H9 (cell line): ENCODE results near the gene FCMR. TPM values are rescaled to one million over a fixed set of nuclear protein-coding genes. Genes with fewer than 3 reads are reported as not detected.

ENCODE experiments used
- DNase-seq: peaks from one replicate; pipeline ENCODE4 v3.0.0-alpha.2; 2017
- H2AFZ ChIP-seq: one replicate; pipeline ENCODE4 v1.6.1; 2013; ENCODE audit warnings: mild to moderate bottlenecking, low read length, control low read depth, moderate library complexity
- H2AK5ac ChIP-seq: 2 replicates; pipeline ENCODE4 v1.6.1; 2013; ENCODE audit warnings: low read length, control low read depth, mixed read lengths; ENCODE audit not compliant: insufficient read length
- H2BK120ac ChIP-seq: one replicate; pipeline ENCODE4 v1.6.1; 2013; ENCODE audit warnings: low read depth, mild to moderate bottlenecking, low read length, control low read depth, inconsistent platforms; ENCODE audit not compliant: poor library complexity, severe bottlenecking
- H2BK12ac ChIP-seq: 2 replicates; pipeline ENCODE4 v1.6.1; 2013; ENCODE audit warnings: low read length, control low read depth, mixed read lengths, low read depth; ENCODE audit not compliant: insufficient read length
- H2BK15ac ChIP-seq: 2 replicates; pipeline ENCODE4 v1.6.1; 2013; ENCODE audit warnings: low read depth, low read length, control low read depth
- H2BK20ac ChIP-seq: one replicate; pipeline ENCODE4 v1.6.1; 2013; ENCODE audit warnings: low read depth, mild to moderate bottlenecking, low read length, control low read depth, inconsistent platforms; ENCODE audit not compliant: poor library complexity, severe bottlenecking
- H2BK5ac ChIP-seq: 2 replicates; pipeline ENCODE4 v1.6.1; 2013; ENCODE audit warnings: low read length, control low read depth, mixed read lengths; ENCODE audit not compliant: insufficient read length
- H3K14ac ChIP-seq: 2 replicates; pipeline ENCODE4 v1.6.1; 2013; ENCODE audit warnings: low read length, control low read depth; ENCODE audit not compliant: insufficient read depth
- H3K18ac ChIP-seq: 2 replicates; pipeline ENCODE4 v1.6.1; 2013; ENCODE audit warnings: low read depth, mild to moderate bottlenecking, mixed read lengths, low read length, control low read depth; ENCODE audit not compliant: insufficient read length
- H3K23ac ChIP-seq: 2 replicates; pipeline ENCODE4 v1.6.1; 2013; ENCODE audit warnings: low read length, control low read depth, mixed read lengths, low read depth; ENCODE audit not compliant: insufficient read length
- H3K23me2 ChIP-seq: 2 replicates; pipeline ENCODE4 v1.6.1; 2013; ENCODE audit warnings: low read depth, mild to moderate bottlenecking, mixed read lengths, low read length, control low read depth; ENCODE audit not compliant: insufficient read length, poor library complexity, severe bottlenecking
- H3K27ac ChIP-seq: 2 replicates; pipeline ENCODE4 v1.5.1; 2013; ENCODE audit warnings: low read length, control low read depth, mixed read lengths, low read depth; ENCODE audit not compliant: insufficient read length
- H3K27me3 ChIP-seq: 2 replicates; pipeline ENCODE4 v1.6.1; 2013; ENCODE audit warnings: low read length, control low read depth, inconsistent platforms; ENCODE audit not compliant: insufficient read depth
- H3K4ac ChIP-seq: 2 replicates; pipeline ENCODE4 v1.6.1; 2013; ENCODE audit warnings: low read depth, mild to moderate bottlenecking, control low read depth, inconsistent platforms, low read length, moderate library complexity
- H3K4me1 ChIP-seq: 2 replicates; pipeline ENCODE4 v1.6.1; 2013; ENCODE audit warnings: low read length, control low read depth, inconsistent platforms; ENCODE audit not compliant: insufficient read depth
- H3K4me2 ChIP-seq: 2 replicates; pipeline ENCODE4 v1.6.1; 2013; ENCODE audit warnings: low read length, control low read depth, mixed read lengths; ENCODE audit not compliant: insufficient read length, insufficient read depth
- H3K56ac ChIP-seq: 2 replicates; pipeline ENCODE4 v1.6.1; 2013; ENCODE audit warnings: low read depth, mild to moderate bottlenecking, mixed read lengths, low read length, control low read depth; ENCODE audit not compliant: insufficient read length
- H3K79me1 ChIP-seq: 2 replicates; pipeline ENCODE4 v1.6.1; 2013; ENCODE audit warnings: low read depth, mild to moderate bottlenecking, moderate library complexity, low read length, control low read depth, inconsistent platforms; ENCODE audit not compliant: insufficient read depth, poor library complexity, severe bottlenecking
- H3K79me2 ChIP-seq: 2 replicates; pipeline ENCODE4 v1.6.1; 2013; ENCODE audit warnings: low read length, control low read depth, inconsistent platforms; ENCODE audit not compliant: insufficient read depth
- H3K9ac ChIP-seq: 2 replicates; pipeline ENCODE4 v1.6.1; 2013; ENCODE audit warnings: low read length, control low read depth, mixed read lengths; ENCODE audit not compliant: insufficient read length; ENCODE audit errors: extremely low read depth
- H3K9me3 ChIP-seq: one replicate; pipeline ENCODE4 v1.6.1; 2013; ENCODE audit warnings: low read depth, low read length, inconsistent platforms; ENCODE audit not compliant: control insufficient read depth
- H3T11ph ChIP-seq: one replicate; pipeline ENCODE4 v1.6.1; 2013; ENCODE audit warnings: mild to moderate bottlenecking, low read length, control low read depth, inconsistent platforms
- H4K20me1 ChIP-seq: one replicate; pipeline ENCODE4 v1.6.1; 2013; ENCODE audit not compliant: control insufficient read depth, insufficient read length, insufficient read depth
- H4K5ac ChIP-seq: 2 replicates; pipeline ENCODE4 v1.6.1; 2013; ENCODE audit warnings: low read depth, mild to moderate bottlenecking, mixed read lengths, low read length, control low read depth; ENCODE audit not compliant: insufficient read length
- H4K8ac ChIP-seq: replicated peaks from 2 replicates; pipeline ENCODE4 v1.6.1; 2013; ENCODE audit warnings: low read length, control low read depth, mixed read lengths, low read depth; ENCODE audit not compliant: insufficient read length
- H4K91ac ChIP-seq: 2 replicates; pipeline ENCODE4 v1.6.1; 2013; ENCODE audit warnings: low read depth, mild to moderate bottlenecking, moderate library complexity, mixed read lengths, low read length, control low read depth; ENCODE audit not compliant: insufficient read length
- H3K27ac Mint-ChIP-seq, 3 experiments: 2 replicates in 2 of 3; 3 replicates in 1 of 3; pipeline ENCODE4 v1.8.0; 2020 to 2021; ENCODE audit warnings: mixed read lengths in 3 of 3, mild to moderate bottlenecking in 1 of 3, moderate library complexity in 1 of 3
- H3K27me3 Mint-ChIP-seq: 2 replicates; pipeline ENCODE4 v1.8.0; 2021; ENCODE audit warnings: low read depth, mild to moderate bottlenecking, moderate library complexity, mixed read lengths
- H3K36me3 Mint-ChIP-seq, 3 experiments: 2 replicates in 2 of 3; 3 replicates in 1 of 3; pipeline ENCODE4 v1.8.0; 2020 to 2021; ENCODE audit warnings: low read depth in 3 of 3, mixed read lengths in 3 of 3; ENCODE audit not compliant: insufficient read depth in 1 of 3
- H3K4me1 Mint-ChIP-seq, 2 experiments: 2 replicates each; pipeline ENCODE4 v1.8.0; 2020; ENCODE audit warnings: mixed read lengths in 2 of 2
- H3K4me3 Mint-ChIP-seq, 2 experiments: 2 replicates in 1 of 2; 3 replicates in 1 of 2; pipeline ENCODE4 v1.8.0; 2020 to 2021; ENCODE audit warnings: mild to moderate bottlenecking in 2 of 2, mixed read lengths in 2 of 2, moderate library complexity in 1 of 2
- H3K9me3 Mint-ChIP-seq, 2 experiments: 2 replicates in 1 of 2; 3 replicates in 1 of 2; pipeline ENCODE4 v1.8.0; 2020; ENCODE audit warnings: mild to moderate bottlenecking in 2 of 2, mixed read lengths in 2 of 2, moderate library complexity in 1 of 2
- WGBS: extraction: QIAGEN DNeasy Blood & Tissue Kit; methylation state at CpG from one replicate; pipeline ENCODE4 v1.1.7; 2013; ENCODE audit warnings: missing lambda C conversion rate, low lambda C conversion rate, mixed read lengths; ENCODE audit not compliant: insufficient read length; ENCODE audit errors: extremely low coverage; 5-methylcytosine and 5-hydroxymethylcytosine counted together
- total RNA-seq: library from RNA; stranded (reverse); gene quantifications from 2 replicates; pipeline ENCODE4 v1.2.1, GENCODE V29; 2021
- TF ChIP-seq, protein P1 (sequence below): fragments of 200-600 bp; sonication (generic); conservative IDR thresholded peaks from 3 replicates; pipeline ENCODE4 v1.8.0; 2021; ENCODE audit warnings: antibody characterized with exemption, mild to moderate bottlenecking

FCMR gene
- total RNA-seq, 1 experiment from 2014 or later = not detected

DNA sequence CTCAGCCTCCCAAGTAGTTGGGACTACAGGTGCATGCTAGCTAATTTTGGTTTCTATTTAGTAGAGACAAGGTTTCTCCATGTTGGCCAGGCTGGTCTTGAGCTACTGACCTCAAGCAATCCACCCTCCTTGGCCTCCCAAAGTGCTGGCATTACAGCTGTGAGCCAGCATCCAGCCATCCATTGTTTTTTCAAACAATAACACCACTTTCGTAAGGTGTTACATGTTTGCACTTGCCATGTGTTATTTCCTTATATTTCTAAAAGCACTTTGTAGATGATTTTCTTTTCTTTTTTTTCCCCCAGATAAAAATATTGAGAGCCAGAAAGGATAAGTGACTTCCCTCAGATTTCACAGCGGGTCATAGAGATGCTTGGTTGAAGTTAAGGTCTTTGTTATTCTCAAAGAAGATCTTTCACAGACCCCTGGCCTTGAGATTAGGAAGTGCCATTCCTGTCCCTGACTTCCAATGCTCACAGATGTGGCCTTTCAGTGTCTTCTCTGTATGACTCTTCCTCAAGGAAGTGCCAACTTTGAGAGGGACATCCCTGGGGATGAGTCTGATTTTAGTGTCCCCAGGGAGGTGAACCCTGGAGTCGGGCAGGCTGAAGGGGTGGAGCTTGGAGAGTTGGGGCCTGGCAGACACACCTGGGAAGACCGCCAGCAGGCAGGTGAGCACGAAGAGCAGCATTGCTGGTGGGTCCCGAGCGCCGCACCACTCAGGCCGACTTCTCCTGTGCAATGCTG lies 18.3 kb upstream of the FCMR start:
- H2BK20ac ChIP-seq = no peak overlapping the region
- no peak overlapping the region for H3T11ph ChIP-seq
- no peaks in the 10 kb centered on the region for H3K9me3 Mint-ChIP-seq
- no peak overlapping the region for H2AFZ ChIP-seq
- H3K4ac ChIP-seq = no peak overlapping the region
- H3K4me2 ChIP-seq = no peak overlapping the region
- no peaks in the 10 kb centered on the region for H3K27me3 ChIP-seq
- no peak overlapping the region for H3K4me3 Mint-ChIP-seq
- no peaks in the 10 kb centered on the region for H4K20me1 ChIP-seq
- H3K36me3 Mint-ChIP-seq = no peaks in the 10 kb centered on the region
- no peak for DNase-seq
- no peak overlapping the region for H3K56ac ChIP-seq
- TF ChIP-seq, protein P1, sequence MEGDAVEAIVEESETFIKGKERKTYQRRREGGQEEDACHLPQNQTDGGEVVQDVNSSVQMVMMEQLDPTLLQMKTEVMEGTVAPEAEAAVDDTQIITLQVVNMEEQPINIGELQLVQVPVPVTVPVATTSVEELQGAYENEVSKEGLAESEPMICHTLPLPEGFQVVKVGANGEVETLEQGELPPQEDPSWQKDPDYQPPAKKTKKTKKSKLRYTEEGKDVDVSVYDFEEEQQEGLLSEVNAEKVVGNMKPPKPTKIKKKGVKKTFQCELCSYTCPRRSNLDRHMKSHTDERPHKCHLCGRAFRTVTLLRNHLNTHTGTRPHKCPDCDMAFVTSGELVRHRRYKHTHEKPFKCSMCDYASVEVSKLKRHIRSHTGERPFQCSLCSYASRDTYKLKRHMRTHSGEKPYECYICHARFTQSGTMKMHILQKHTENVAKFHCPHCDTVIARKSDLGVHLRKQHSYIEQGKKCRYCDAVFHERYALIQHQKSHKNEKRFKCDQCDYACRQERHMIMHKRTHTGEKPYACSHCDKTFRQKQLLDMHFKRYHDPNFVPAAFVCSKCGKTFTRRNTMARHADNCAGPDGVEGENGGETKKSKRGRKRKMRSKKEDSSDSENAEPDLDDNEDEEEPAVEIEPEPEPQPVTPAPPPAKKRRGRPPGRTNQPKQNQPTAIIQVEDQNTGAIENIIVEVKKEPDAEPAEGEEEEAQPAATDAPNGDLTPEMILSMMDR = no peak
- no peak overlapping the region for H3K9ac ChIP-seq
- H3K4me1 ChIP-seq = no peaks in the 10 kb centered on the region
- H4K8ac ChIP-seq = no peak overlapping the region
- H2AK5ac ChIP-seq = no peak overlapping the region
- no peak overlapping the region for H4K5ac ChIP-seq
- no peak overlapping the region for H3K27ac ChIP-seq
- no peak overlapping the region for H2BK12ac ChIP-seq
- whole genome bisulfite sequencing = no CpG with 5 or more reads among the region's 9 CpGs
- H2BK5ac ChIP-seq = no peak overlapping the region
- no peak overlapping the region for H3K27ac Mint-ChIP-seq
- no peaks in the 10 kb centered on the region for H3K79me1 ChIP-seq
- no peak overlapping the region for H3K18ac ChIP-seq
- H3K23me2 ChIP-seq = no peaks in the 10 kb centered on the region
- peaks cover 15% of the 10 kb centered on the region for H3K27me3 Mint-ChIP-seq
- H3K79me2 ChIP-seq = no peaks in the 10 kb centered on the region
- no peak overlapping the region for H4K91ac ChIP-seq
- H2BK15ac ChIP-seq = no peak overlapping the region
- H3K23ac ChIP-seq = no peak overlapping the region
- no peak overlapping the region for H3K14ac ChIP-seq
- no peaks in the 10 kb centered on the region for H3K9me3 ChIP-seq
- H3K4me1 Mint-ChIP-seq = peaks cover 5 to 9% of the 10 kb centered on the region in 2 experiments; a peak in 3 of 4 replicates
- no peak overlapping the region for H2BK120ac ChIP-seq
